GM18873 (cell line): ENCODE results near the gene TLCD3B.

Experiments
- ATAC-seq: cut with Tn5 transposase; IDR thresholded peaks from one replicate; pipeline ENCODE4 v1.9.1; 2021; ENCODE audit warnings: mild to moderate bottlenecking, moderate library complexity, moderate number of reproducible peaks; ENCODE audit not compliant: unreplicated experiment, low FRiP score

Gene TLCD3B

GRCh38 chr16:30006659-30007377 is 24.3 kb downstream of the TLCD3B start:
- no peak for ATAC-seq

GRCh38 chr16:30006095-30006473 is 25.0 kb downstream of the TLCD3B start:
- no peak for ATAC-seq

DNA sequence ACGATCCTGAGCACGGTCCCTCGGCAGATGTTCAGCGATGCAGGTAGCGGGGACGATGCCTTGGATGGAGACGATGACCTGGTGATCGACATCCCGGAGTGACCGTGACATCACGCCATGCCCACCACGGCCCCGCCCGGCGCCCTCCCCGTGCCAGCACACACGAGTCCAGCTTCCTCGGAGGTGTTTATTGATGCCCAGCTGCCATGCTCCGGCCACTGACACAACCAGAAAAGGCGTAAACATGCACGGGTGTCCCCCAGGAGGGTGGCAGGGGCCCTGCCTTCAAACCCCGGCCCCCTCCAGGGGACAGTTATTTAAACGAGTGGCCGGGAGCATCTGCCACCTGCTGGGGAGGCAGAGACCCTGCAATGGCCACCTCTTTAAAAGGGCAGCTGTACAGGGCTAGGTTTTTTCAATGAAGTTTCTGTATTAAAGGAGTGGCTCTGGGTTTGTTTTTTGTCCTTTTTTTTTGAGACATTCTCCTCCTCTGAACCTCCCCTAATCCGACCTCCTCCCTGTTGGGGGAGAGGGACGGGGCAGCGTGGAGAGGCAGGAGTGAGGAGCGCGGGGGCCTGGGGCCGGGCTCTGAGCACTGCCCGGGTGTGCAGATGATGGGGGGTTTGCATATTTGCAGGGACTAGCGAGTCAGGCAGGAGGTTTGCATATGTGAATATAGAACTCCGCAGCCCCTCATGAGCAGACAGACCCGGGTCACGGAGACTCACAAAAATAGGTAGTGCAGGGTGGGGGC is 25.6 kb downstream of the TLCD3B start:
- no peak for ATAC-seq

GRCh38 chr16:30004811-30005242 is 26.2 kb downstream of the TLCD3B start:
- no peak for ATAC-seq

- ATAC-seq: no peak
Observed at GRCh38 chr16:30004424-30004776, 26.7 kb downstream of the TLCD3B start.

DNA sequence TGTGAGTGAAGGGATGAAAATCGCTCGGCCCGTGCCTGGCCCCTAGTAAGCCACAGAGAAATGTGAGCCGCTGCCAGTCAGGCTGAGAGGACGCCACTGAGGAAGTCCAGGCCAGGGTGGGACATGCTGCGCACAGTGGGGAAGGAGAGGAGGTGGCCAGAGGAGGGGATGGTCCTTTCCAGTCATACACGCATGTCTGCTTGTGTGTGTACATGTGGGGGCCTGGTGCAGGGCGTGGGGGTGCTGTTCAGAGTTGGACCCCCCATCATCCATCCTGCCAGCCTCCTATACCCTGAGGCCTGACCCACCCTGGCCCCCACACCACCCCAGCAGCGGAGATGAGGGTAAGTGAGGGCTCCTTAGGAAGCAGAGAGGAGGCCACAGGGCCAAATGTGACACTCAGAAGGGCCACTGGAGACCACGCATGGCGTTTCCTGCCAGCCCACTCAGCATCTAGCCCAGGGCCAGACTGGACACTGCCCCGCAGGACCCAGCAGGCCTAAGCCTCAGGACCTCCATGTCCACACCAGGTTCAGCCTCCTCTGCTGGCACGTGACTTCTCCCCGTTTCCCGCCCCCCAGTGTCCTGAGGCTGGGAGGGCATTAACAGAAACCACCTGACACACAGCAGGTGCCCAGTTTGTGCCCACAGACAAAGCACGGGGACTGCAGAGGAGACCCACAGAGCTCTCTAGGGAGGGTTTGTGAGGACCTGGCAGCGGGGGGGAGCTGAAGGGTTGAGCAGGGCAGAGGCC is 27.2 kb downstream of the TLCD3B start:
- no peak for ATAC-seq

- no peak for ATAC-seq
Observed at GRCh38 chr16:30002614-30003346, 28.3 kb downstream of the TLCD3B start.

- no peak for ATAC-seq
Observed at GRCh38 chr16:30000735-30001631, 30.1 kb downstream of the TLCD3B start.

- no peak for ATAC-seq
Observed at GRCh38 chr16:29999605-30000004, 31.5 kb downstream of the TLCD3B start.

- no peak for ATAC-seq
Observed at GRCh38 chr16:29996766-29997250, 34.3 kb downstream of the TLCD3B start.

- ATAC-seq: peak; percentile 77
Observed at GRCh38 chr16:29995911-29996765, 34.9 kb downstream of the TLCD3B start, which contains the start of gene INO80E. INO80E (plus strand) TSS chr16:29996241; CDS start chr16:29996311, 70 bp downstream.

GRCh38 chr16:29995324-29995910 is 35.7 kb downstream of the TLCD3B start, which contains the start of gene HIRIP3:
HIRIP3 (minus strand) TSS chr16:29995617; CDS start chr16:29995605, 12 bp downstream.
- peak; percentile 38 for ATAC-seq

DNA sequence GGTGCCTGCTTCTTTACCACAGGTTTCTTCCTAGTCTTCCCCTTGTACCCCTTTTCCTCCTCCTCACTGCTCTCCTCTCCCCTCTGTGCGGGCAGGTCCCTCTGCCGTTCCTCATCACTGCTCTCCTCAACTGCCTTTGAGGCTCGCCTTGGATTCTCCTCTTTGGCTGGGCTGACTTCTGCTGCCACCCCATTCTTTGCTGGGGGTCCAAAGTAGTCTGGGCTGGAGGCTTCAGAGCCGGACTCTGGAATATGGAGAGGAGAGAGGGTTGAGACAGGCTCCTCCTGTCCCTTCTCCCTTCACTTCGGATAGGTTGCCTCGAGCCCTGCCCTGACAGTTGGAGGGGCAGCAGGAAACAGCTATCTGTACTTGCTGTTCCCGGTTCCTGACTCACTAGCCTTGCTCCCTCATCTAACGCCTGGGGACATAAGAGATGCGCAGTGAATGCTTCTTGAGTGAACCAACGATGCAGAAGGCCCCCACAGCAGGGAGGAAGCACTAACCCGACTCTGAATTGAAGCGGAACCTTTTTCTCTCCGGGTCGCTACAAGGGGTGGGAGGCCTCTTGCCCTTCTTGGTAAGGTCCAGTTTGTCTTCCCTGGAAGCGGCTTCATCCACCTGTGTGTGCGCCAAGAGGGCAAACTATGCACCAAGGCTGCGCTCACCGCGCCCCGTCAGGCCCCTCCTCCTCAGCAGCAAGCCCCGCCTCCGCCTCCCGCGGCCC is 36.3 kb downstream of the TLCD3B start:
- peak; percentile 24 for ATAC-seq

- ATAC-seq: no peak
Observed at GRCh38 chr16:29993903-29994599, 37.0 kb downstream of the TLCD3B start.

- no peak for ATAC-seq
Observed at GRCh38 chr16:29993191-29993902, 37.7 kb downstream of the TLCD3B start.

GRCh38 chr16:29992344-29992967 is 38.6 kb downstream of the TLCD3B start:
- no peak for ATAC-seq
